RWPE2 (cell line): ENCODE data around the gene MMP17.

Source experiments
- ATAC-seq: fragments of 200-7000 bp; cut with Tn5 transposase; 3 replicates; pipeline ENCODE4 v1.9.1; 2021; ENCODE audit warnings: low read depth
- DNase-seq: peaks from one replicate; pipeline ENCODE4 v3.0.0-alpha.2; 2020; ENCODE audit warnings: low spot score
- H3K27ac ChIP-seq: fragments of 450-650 bp; 2 replicates; pipeline ENCODE4 v1.5.1; 2017; ENCODE audit warnings: mild to moderate bottlenecking; ENCODE audit not compliant: poor library complexity, severe bottlenecking
- H3K27me3 ChIP-seq: fragments of 250-450 bp; sonication (Bioruptor Pico); 2 replicates; pipeline ENCODE4 v1.5.1; 2021; ENCODE audit warnings: mild to moderate bottlenecking, moderate library complexity; ENCODE audit not compliant: insufficient read depth, poor library complexity, severe bottlenecking
- H3K36me3 ChIP-seq: fragments of 250-450 bp; sonication (Bioruptor Pico); 2 replicates; pipeline ENCODE4 v1.5.1; 2020; ENCODE audit warnings: low read depth, mild to moderate bottlenecking, moderate library complexity
- H3K4me1 ChIP-seq: fragments of 250-450 bp; sonication (Bioruptor Pico); 2 replicates; pipeline ENCODE4 v1.5.1; 2021; ENCODE audit warnings: mild to moderate bottlenecking, moderate library complexity; ENCODE audit not compliant: insufficient read depth, poor library complexity, severe bottlenecking
- H3K4me3 ChIP-seq: fragments of 250-450 bp; sonication (Bioruptor Pico); 2 replicates; pipeline ENCODE4 v1.5.1; 2021; ENCODE audit warnings: mild to moderate bottlenecking, moderate library complexity; ENCODE audit not compliant: severe bottlenecking
- H3K9me3 ChIP-seq: fragments of 250-450 bp; sonication (Bioruptor Pico); 2 replicates; pipeline ENCODE4 v1.5.1; 2021; ENCODE audit warnings: mild to moderate bottlenecking, moderate library complexity; ENCODE audit not compliant: severe bottlenecking
- TF ChIP-seq, protein P1 (sequence below): fragments of 450-650 bp; IDR thresholded peaks from one replicate; pipeline ENCODE4 v1.5.1; 2017; ENCODE audit warnings: mild to moderate bottlenecking, moderate library complexity; ENCODE audit not compliant: poor library complexity, severe bottlenecking

The MMP17 gene

DNA sequence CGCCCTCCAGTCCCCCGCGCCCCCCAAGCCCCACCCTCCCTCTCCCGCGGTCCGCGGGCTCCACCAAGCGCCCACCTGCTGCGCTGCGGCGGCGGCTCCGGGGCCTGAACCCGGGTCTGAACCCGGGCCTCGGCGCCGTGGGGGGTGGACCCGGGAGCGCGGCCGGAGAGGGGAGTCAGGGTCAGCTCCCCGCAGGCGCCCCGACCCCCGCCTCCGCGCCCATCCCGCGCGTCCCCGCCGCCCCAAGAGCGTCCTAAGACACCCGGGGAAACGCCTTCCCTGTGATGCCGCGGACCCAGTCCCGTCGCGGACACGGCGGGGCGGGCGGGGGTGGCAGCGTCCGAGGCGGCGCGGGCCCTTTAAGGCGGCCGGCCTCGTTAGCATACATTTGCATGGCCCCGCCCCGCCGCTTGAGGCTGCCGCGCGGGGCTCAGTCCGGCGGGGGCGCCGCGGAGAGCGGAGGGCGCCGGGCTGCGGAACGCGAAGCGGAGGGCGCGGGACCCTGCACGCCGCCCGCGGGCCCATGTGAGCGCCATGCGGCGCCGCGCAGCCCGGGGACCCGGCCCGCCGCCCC, at the start of gene MMP17:
Gene MMP17, plus strand, starts transcription at position 433 of the 574 bp plus-strand sequence. Its CDS starts 102 bp downstream, at position 535.
- peak; percentile 45 for ATAC-seq
- peak; percentile 67 for DNase-seq
- H3K27me3 ChIP-seq = peaks cover 14% of the 10 kb centered on the region

DNA sequence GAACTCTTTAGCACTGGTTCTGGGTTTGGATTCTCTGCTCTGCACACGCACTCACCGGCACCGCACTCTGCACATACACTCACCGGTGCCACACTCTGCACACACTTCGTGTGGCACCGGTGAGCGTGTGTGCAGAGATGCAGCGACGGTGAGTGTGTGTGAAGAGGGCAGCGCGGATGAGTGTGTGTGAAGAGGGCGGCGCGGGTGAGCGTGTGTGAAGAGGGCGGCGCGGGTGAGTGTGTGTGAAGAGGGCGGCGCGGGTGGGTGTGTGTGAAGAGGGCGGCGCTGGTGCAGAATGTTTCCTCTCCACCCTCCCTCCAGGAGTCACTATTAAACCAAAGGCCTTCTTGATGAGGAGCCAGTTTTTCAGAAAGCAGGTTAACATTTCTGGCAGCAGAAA, 49.2 kb upstream of the MMP17 start:
- Histone ChIP-seq H3K36me3 (peaks cover 85% of the 10 kb centered on the region), H3K27me3 (no peaks in the 10 kb centered on the region), H3K27ac (no peak overlapping the region), H3K9me3 (no peaks in the 10 kb centered on the region), H3K4me1 (peaks cover 32% of the 10 kb centered on the region), H3K4me3 (no peak overlapping the region)
- TF ChIP-seq, protein P1, sequence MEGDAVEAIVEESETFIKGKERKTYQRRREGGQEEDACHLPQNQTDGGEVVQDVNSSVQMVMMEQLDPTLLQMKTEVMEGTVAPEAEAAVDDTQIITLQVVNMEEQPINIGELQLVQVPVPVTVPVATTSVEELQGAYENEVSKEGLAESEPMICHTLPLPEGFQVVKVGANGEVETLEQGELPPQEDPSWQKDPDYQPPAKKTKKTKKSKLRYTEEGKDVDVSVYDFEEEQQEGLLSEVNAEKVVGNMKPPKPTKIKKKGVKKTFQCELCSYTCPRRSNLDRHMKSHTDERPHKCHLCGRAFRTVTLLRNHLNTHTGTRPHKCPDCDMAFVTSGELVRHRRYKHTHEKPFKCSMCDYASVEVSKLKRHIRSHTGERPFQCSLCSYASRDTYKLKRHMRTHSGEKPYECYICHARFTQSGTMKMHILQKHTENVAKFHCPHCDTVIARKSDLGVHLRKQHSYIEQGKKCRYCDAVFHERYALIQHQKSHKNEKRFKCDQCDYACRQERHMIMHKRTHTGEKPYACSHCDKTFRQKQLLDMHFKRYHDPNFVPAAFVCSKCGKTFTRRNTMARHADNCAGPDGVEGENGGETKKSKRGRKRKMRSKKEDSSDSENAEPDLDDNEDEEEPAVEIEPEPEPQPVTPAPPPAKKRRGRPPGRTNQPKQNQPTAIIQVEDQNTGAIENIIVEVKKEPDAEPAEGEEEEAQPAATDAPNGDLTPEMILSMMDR = no peak
- ATAC-seq = no peak
- no peak for DNase-seq

More for the DNA sequence above, at the start of gene MMP17:
- peak within 1 kb of the TSS; percentile 63 for H3K4me3 ChIP-seq
- H3K9me3 ChIP-seq = no peaks in the 10 kb centered on the region
- TF ChIP-seq, protein P1 = peak; percentile 62
- no peaks in the 10 kb centered on the region for H3K36me3 ChIP-seq
- peak within 1 kb of the TSS; percentile 0 for H3K27ac ChIP-seq
- H3K4me1 ChIP-seq = no peaks in the 10 kb centered on the region

DNA sequence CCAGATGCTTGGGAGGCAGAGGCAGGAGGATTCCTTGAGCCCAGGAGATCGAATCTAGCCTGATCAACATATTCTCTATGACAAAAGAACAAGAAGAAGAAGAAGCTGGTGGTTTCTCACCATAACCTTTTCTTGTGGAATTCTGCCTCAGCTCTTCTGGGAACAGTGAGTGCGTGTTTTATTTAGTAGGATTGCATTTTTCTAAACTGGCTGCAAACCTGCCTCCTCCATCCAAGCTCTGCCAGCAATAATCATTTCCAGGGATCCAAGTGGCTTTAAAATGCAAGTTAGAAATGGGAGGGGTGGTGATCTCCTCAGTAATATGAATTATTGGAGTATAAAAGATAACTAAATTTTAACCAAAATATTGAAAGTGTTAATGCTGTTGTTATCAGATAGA, 46.1 kb upstream of the MMP17 start:
- H3K4me3 ChIP-seq = no peak overlapping the region
- DNase-seq (no peak), ATAC-seq (no peak)
- peaks cover 25% of the 10 kb centered on the region for H3K4me1 ChIP-seq
- no peaks in the 10 kb centered on the region for H3K27me3 ChIP-seq
- H3K9me3 ChIP-seq = no peaks in the 10 kb centered on the region
- TF ChIP-seq, protein P1 = no peak
- H3K27ac ChIP-seq = peak overlapping the region; percentile 81
- H3K36me3 ChIP-seq = peaks cover 85% of the 10 kb centered on the region

DNA sequence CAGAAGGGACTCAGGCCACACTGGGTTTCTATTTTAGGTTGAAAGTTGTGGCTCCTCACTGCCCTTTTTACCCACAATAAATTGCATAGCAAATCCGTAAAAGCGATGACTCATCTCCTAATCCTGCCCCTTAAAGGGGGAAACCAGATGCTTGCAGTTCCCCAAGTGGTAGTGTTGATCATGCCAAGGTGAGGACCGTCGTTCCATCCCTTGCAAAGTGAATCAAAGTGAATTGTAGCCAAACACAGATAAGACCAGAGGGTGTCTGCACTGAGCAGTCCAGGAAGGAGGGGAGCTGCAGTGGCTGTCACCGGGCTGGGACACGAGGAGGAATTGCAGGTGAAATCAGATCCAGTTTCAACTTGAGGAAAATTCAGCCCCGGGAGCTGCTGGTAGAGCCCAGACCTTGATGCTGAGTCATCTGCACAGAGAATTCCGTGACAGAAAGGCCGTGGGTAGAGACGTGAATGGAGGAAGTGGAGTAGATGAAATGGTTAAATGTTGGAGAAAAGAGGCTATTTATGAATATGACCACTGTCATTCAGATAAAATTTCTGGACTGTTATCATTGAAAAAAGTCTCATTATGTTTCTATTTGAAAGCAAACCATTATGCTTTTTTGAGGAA, 44.2 kb upstream of the MMP17 start:
- Histone ChIP-seq H3K4me3 (no peak overlapping the region), H3K9me3 (no peaks in the 10 kb centered on the region), H3K27me3 (no peaks in the 10 kb centered on the region), H3K4me1 (peaks cover 25% of the 10 kb centered on the region), H3K27ac (peak overlapping the region; percentile 81), H3K36me3 (peaks cover 86% of the 10 kb centered on the region)
- peak; percentile 71 for ATAC-seq
- TF ChIP-seq, protein P1 = no peak
- DNase-seq = no peak
